HG02973 (cell line): ENCODE measurements around the gene KIAA1614.
"Not testable (repeated sequence)": the region's sequence is repeated elsewhere in the genome, so short reads cannot be mapped to it uniquely, and the experiment has no call there.

Source experiments
- ATAC-seq: cut with Tn5 transposase; IDR thresholded peaks from one replicate; pipeline ENCODE4 v1.9.1; 2021; ENCODE audit warnings: moderate library complexity; ENCODE audit not compliant: unreplicated experiment

KIAA1614 gene

GRCh38 chr1:180959620-180960019 is 46.9 kb downstream of the KIAA1614 start:
- ATAC-seq: not testable (repeated sequence)

GRCh38 chr1:180961622-180962021 is 48.9 kb downstream of the KIAA1614 start:
- no peak for ATAC-seq

DNA sequence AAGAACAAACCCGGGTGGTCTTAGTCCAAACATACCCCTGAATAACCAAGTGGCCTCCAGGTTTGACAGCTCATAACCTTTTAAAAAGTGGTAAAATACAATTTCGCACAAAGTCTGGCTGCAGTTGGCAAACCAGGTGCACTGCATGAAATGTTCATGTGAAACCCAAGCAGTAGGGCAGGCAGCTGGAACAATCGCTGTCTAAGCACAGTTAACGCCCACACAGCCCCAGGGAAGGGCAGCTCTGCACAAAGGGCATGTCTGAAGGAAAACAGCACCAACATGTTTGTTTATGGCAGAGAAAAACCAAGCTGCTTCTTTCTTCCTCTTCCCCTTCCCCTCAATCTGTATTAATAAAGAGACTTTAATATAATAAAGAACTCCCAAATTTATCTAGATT is 49.5 kb downstream of the KIAA1614 start:
- no peak for ATAC-seq

DNA sequence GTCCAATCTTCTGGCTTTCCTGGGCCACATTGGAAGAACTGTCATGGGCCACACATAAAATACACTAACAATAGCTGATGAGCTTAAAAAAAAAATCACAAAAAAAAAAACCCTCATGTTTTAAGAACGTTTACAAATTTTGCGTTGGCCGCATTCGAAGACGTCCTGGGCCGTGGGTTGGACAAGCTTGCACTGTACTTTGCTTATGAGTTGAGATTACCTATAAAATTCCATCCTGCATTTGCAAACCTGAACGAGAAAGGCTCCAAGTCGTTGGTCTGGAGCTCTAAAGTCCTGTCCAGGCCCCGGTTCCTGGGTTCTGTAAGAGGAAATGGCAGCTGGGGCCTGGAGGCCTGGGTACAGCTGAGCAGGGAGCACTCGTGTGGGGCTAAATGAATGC is 51.4 kb downstream of the KIAA1614 start:
- no peak for ATAC-seq

DNA sequence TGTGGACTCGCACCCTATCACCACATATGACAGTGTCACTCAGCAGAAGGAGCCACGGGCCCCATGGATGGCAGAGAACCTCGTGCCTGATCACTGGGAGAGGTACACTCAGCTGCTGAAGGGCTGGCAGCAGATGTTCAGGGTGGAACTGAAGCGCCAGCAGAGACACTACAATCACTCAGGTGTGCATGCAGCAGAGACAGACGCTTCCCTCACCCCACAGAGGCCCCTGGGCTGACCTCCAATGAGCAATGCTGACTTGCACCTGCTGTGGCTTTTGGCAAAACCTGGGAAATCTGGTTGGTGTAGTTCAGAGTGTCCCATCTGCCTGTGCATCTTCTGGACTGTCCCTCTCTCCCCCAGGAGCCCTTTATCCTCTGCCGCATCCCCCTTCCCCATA is 51.9 kb downstream of the KIAA1614 start:
- ATAC-seq: no peak

- no peak for ATAC-seq
Observed at GRCh38 chr1:180966312-180966711, 53.6 kb downstream of the KIAA1614 start.

GRCh38 chr1:180966744-180967536 is 54.2 kb downstream of the KIAA1614 start:
- ATAC-seq: no peak

GRCh38 chr1:180967558-180967957 is 54.9 kb downstream of the KIAA1614 start:
- no peak for ATAC-seq

DNA sequence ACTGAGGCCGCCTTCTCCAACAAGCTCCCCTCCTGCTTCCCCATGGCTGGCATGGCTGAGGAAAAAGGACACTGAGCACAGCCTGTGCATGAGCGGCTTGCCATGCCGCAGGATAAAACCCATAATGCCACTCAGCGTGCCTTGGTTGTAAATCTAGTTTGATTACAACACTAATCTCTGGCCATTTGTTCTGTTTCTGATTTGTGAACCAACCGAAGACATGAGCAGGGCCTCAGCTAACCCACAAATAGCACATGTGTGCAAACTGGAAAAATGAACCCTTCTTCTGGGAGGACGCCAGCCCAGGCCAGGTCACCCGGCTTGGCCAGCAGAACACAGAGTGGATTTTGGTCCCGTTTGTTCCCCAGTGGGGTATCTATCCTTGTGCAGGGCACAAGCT is 56.1 kb downstream of the KIAA1614 start:
- ATAC-seq: not testable (repeated sequence)

DNA sequence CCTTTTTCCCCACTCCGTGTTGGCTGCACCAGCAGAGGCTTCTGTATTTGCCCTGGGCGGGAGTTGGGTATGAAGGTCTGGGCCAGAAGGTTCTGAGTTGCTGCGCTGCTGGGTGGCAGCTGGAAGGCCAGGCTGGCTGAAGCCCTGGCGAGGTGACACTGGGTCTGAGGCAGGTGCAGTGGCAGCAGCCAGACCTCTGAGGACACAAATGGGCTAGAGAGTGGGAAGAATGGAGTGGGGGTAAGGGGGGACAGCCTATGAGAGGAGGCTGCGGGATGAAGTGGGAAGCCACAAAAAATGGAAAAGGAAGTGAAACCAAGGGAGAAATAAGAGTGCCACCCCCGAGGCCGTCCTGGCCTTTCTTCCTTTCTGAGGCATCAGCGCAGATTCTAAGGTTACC is 56.7 kb downstream of the KIAA1614 start:
- ATAC-seq: no peak

GRCh38 chr1:180970333-180971079 is 57.8 kb downstream of the KIAA1614 start:
- no peak for ATAC-seq

- no peak for ATAC-seq
Observed at GRCh38 chr1:180971273-180971997, 58.7 kb downstream of the KIAA1614 start.

DNA sequence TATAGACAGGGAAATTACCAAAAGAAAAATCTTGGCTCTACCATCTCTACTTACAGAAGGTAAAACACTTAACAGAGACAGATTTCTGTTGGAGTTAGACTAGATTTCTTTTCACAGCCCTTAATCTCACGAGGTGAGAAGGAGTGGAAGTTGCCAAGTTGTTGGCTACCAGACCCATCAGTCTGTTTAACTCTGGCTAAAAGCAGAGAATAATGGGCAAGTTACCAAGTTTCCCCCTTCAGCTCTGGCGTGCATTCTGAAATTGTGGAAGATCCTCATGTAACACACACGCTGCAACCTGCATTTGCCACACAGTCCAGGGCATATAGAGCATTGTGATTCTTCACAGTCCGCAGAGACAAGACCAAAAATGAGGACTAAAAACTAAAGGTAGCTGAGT is 60.7 kb downstream of the KIAA1614 start:
- no peak for ATAC-seq

- ATAC-seq: no peak
Observed at GRCh38 chr1:180974236-180974635, 61.5 kb downstream of the KIAA1614 start.

DNA sequence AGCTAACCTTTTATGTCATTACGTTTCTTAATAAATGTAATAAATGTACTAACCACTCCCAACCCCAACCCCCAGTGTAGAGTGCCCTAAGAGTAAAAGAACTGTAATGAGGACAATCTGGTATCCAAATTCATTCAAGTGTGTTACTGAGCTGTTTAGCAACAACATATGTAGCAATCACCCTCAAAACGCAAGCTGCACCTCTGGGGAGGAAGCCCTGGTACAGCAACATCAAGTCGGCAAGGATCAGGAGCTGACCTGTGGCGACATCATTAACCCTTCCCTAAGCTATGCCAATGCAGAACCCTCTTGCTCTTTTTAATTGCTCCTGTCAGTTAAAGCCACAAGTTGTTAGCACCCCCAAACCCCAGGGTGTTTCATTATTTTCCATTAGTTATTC is 62.9 kb downstream of the KIAA1614 start:
- no peak for ATAC-seq

GRCh38 chr1:180976191-180976590 is 63.5 kb downstream of the KIAA1614 start:
- ATAC-seq: no peak

GRCh38 chr1:180976732-180977357 is 64.1 kb downstream of the KIAA1614 start:
- ATAC-seq: no peak

DNA sequence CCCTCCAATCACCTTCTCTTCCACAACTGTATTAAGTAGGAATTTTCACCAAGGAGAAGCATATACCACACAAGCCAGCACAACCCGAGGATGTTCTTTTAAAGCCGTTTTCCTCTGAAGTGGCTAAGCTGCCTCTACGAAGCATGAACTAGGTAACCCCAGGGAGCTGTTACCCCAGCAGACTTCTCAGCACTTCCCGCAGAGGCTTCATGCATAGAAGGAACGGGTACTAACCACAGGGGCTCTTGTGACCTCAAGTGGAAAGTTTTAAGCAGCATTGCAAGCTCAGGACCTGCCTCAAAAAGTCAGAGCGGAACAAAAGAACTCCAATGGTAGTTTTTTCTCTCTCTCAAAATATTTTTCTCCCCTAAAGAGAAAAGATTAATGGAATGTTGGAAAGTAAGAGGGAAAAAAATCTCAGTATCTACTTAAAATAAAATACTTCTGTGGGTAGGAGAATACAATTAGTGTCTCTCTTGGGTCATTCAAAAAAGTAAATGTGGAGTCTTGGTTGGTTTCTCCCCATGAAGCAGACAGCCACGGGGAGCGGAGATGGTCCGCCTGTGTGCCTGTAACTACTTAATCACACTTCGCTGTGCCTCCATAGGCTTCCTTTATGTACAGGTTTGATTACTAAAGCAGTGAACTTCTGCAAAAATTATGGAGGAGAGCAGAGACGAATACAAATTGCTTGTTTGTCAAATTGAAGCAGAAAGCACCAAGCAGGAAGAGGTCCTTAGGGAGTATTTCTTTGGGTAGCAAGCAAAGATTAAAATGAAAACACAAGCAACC is 69.1 kb downstream of the KIAA1614 start:
- peak; percentile 74 for ATAC-seq

GRCh38 chr1:180982422-180982821 is 69.7 kb downstream of the KIAA1614 start:
- ATAC-seq: no peak

DNA sequence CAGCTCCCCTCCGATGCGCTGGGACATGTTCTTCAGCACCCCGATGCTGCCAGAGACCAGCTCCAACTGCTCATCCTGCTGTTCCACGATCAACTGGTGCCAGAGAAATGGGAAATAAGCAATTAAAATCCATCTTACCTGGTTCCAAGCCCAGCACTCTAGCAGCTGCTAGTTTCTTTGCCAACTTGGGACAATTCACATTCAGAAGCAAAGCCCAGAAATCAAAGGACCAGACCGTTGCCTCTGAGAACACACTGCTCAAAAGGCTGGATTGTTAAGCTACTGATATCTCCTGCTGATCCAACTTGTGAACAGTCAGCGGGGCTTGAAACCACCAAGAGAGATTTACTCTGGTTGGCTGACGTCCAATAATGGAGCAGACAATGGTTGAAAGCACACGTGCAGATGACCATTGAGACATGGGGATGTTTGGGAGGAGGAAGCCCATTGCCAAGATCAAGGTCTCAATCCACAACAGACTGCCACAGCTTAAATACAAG is 75.6 kb downstream of the KIAA1614 start:
- no peak for ATAC-seq
